Mesenchymal stem cell (in vitro differentiated cells and primary cell): Measurements from ENCODE around the gene PLK3.
A peak's percentile ranks its signal among the peaks of the same experiment; 100 is the strongest.
"Not testable (repeated sequence)": the region's sequence is repeated elsewhere in the genome, so short reads cannot be mapped to it uniquely, and the experiment has no call there.

ENCODE experiments used
- DNase-seq: peaks from one replicate; pipeline ENCODE4 v3.0.0-alpha.2; 2013
- H2AFZ ChIP-seq: one replicate; pipeline ENCODE4 v1.6.1; 2013; ENCODE audit warnings: low read depth, mild to moderate bottlenecking, control low read depth, inconsistent platforms, low read length, moderate library complexity
- H2AK5ac ChIP-seq: 2 replicates; pipeline ENCODE4 v1.6.1; 2013; ENCODE audit warnings: low read length, moderate library complexity, mild to moderate bottlenecking, inconsistent platforms; ENCODE audit not compliant: severe bottlenecking
- H2BK120ac ChIP-seq: one replicate; pipeline ENCODE4 v1.6.1; 2013; ENCODE audit warnings: low read depth, mild to moderate bottlenecking, inconsistent platforms, low read length, moderate library complexity
- H2BK12ac ChIP-seq, 2 experiments: one replicate each; pipeline ENCODE4 v1.6.1; 2013; ENCODE audit warnings: inconsistent platforms in 2 of 2, low read length in 2 of 2, mild to moderate bottlenecking in 2 of 2, moderate library complexity in 2 of 2, control low read depth in 1 of 2
- H2BK15ac ChIP-seq: one replicate; pipeline ENCODE4 v1.6.1; 2013; ENCODE audit warnings: mild to moderate bottlenecking, low read depth, inconsistent platforms; ENCODE audit not compliant: poor library complexity, severe bottlenecking
- H2BK5ac ChIP-seq: 2 replicates; pipeline ENCODE4 v1.6.1; 2013; ENCODE audit warnings: low read depth, mild to moderate bottlenecking, low read length, control low read depth, inconsistent platforms; ENCODE audit not compliant: poor library complexity, severe bottlenecking
- H3K14ac ChIP-seq, 2 experiments: one replicate each; pipeline ENCODE4 v1.6.1; 2013; ENCODE audit warnings: inconsistent platforms in 2 of 2, low read length in 2 of 2, control low read depth in 1 of 2, mild to moderate bottlenecking in 1 of 2, moderate library complexity in 1 of 2
- H3K18ac ChIP-seq, 2 experiments: one replicate each; pipeline ENCODE4 v1.6.1; 2013; ENCODE audit warnings: inconsistent platforms in 2 of 2, low read length in 2 of 2, control low read depth in 1 of 2, low read depth in 1 of 2, mild to moderate bottlenecking in 1 of 2
- H3K23ac ChIP-seq, 2 experiments: one replicate each; pipeline ENCODE4 v1.6.1; 2013; ENCODE audit warnings: inconsistent platforms in 2 of 2, low read length in 2 of 2, mild to moderate bottlenecking in 2 of 2, moderate library complexity in 2 of 2, control low read depth in 1 of 2
- H3K27ac ChIP-seq: 2 replicates; pipeline ENCODE4 v1.5.1; 2013; ENCODE audit warnings: mild to moderate bottlenecking, moderate library complexity, low read length, control low read depth, inconsistent platforms; ENCODE audit not compliant: poor library complexity, severe bottlenecking
- H3K27me3 ChIP-seq, 2 experiments: 2 replicates each; pipeline versions ENCODE4 v1.6.1 to v1.7.0; 2013; ENCODE audit warnings: low read length in 2 of 2, mild to moderate bottlenecking in 2 of 2, moderate library complexity in 2 of 2, control low read depth in 1 of 2, inconsistent platforms in 1 of 2; ENCODE audit not compliant: control insufficient read depth in 1 of 2, insufficient read depth in 1 of 2
- H3K36me3 ChIP-seq, 2 experiments: 2 replicates each; pipeline versions ENCODE4 v1.6.1 to v1.7.0; 2013; ENCODE audit warnings: low read length in 2 of 2, control low read depth in 1 of 2, inconsistent platforms in 1 of 2, low read depth in 1 of 2, mild to moderate bottlenecking in 1 of 2; ENCODE audit not compliant: insufficient read depth in 2 of 2, control insufficient read depth in 1 of 2
- H3K4ac ChIP-seq, 2 experiments: one replicate each; pipeline ENCODE4 v1.6.1; 2013; ENCODE audit warnings: inconsistent platforms in 2 of 2, low read length in 2 of 2, mild to moderate bottlenecking in 2 of 2, moderate library complexity in 2 of 2, control low read depth in 1 of 2, low read depth in 1 of 2
- H3K4me1 ChIP-seq: 2 replicates; pipeline ENCODE4 v1.6.1; 2013; ENCODE audit warnings: low read depth, low read length, control low read depth; ENCODE audit not compliant: control insufficient read depth, insufficient read depth
- H3K4me2 ChIP-seq: 2 replicates; pipeline ENCODE4 v1.6.1; 2013; ENCODE audit warnings: low read length, mild to moderate bottlenecking, inconsistent platforms; ENCODE audit not compliant: poor library complexity, severe bottlenecking
- H3K4me3 ChIP-seq, 2 experiments: 2 replicates each; pipeline versions ENCODE4 v1.5.1 to v1.7.0; 2013; ENCODE audit warnings: low read length in 2 of 2, mild to moderate bottlenecking in 2 of 2, control low read depth in 1 of 2, low read depth in 1 of 2; ENCODE audit not compliant: insufficient read depth in 1 of 2
- H3K79me1 ChIP-seq: replicated peaks from 2 replicates; pipeline ENCODE4 v1.6.1; 2013; ENCODE audit warnings: mild to moderate bottlenecking, control low read depth, low read length, inconsistent platforms; ENCODE audit not compliant: poor library complexity, severe bottlenecking
- H3K9ac ChIP-seq: 2 replicates; pipeline ENCODE4 v1.7.0; 2013; ENCODE audit warnings: mild to moderate bottlenecking, low read length, moderate library complexity
- H3K9me3 ChIP-seq: 2 replicates; pipeline ENCODE4 v1.7.0; 2013; ENCODE audit warnings: mild to moderate bottlenecking, low read length; ENCODE audit not compliant: control insufficient read depth
- H4K8ac ChIP-seq: one replicate; pipeline ENCODE4 v1.6.1; 2013; ENCODE audit warnings: inconsistent platforms, mild to moderate bottlenecking, low read length, moderate library complexity
- H4K91ac ChIP-seq: one replicate; pipeline ENCODE4 v1.6.1; 2013; ENCODE audit warnings: mild to moderate bottlenecking, low read length, inconsistent platforms
- WGBS: methylation state at CpG from one replicate; pipeline ENCODE4 v1.1.7; 2013; ENCODE audit warnings: mixed read lengths; 5-methylcytosine and 5-hydroxymethylcytosine counted together

PLK3 gene

DNA sequence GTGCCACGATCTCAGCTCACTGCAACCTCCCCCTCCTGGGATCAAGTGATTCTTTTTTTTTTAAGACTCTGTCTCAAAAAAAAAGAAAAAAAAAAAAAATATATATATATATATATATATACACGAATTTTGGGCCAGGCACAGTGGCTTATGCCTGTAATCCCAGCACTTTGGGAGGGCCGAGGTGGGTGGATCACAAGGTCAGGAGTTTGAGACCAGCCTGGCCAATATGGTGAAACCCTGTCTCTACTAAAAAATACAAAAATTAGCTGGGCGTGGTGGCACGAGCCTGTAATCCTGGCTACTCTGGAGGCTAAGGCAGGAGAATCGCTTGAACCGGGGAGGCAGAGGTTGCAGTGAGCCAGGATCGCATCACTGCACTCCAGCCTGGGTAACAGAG, 2.3 kb upstream of the PLK3 start:
- Histone ChIP-seq H3K4me1 (peaks cover 22% of the 10 kb centered on the region), H3K36me3 (peaks cover 11 to 12% of the 10 kb centered on the region in 2 experiments)
- DNase-seq, H3K23ac ChIP-seq, H2AFZ ChIP-seq, H2BK15ac ChIP-seq, H3K18ac ChIP-seq, H4K91ac ChIP-seq, H3K4ac ChIP-seq, H2AK5ac ChIP-seq, H3K4me2 ChIP-seq, H3K9me3 ChIP-seq, H3K79me1 ChIP-seq, H3K14ac ChIP-seq, H3K27me3 ChIP-seq, H3K27ac ChIP-seq, H3K9ac ChIP-seq, H2BK12ac ChIP-seq, H2BK120ac ChIP-seq, H3K4me3 ChIP-seq, H2BK5ac ChIP-seq, H4K8ac ChIP-seq: not testable (repeated sequence)
- WGBS, result 89% methylated on average over 7 of the region's 8 CpGs

DNA sequence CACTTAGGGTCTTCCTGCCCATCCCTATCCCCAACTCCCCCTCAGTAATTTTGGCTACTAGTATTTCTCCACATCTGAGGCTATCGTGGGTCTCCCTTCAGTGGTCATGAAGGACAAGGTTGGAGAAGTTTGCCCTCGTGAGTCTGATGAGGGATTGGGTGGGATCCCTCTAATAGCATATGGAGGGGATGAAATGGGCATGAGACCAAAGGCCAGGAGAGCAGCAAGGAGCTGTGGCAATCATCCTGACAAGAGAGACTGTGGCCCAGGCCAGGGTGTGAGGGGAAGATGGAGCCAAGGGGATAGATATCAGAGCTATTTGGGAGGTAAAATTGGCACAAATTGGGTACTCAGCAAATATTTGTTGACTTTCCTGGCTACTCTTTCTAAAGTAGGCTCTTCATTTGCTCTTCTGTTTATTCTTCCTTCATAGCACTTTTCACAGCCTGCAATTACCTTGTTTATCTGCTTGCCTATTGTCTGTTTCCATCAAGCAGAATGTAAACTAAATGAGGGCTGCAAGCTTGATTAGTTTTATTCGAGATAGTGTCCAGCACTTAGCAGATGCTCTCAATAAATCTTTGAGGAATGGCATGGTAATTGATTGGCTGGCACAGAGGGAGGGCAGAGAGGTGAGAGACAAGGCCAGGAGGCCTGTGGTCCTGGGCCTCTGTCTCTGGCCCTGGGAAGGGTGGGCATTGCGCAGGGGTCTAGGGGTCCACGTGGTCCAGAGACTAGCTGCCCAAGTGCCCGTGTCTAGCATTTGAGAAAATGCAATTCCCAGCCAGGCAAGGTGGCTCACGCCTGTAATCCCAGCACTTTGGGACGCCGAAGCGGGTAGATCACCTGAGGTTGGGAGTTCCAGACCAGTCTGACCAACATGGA, 1.5 kb upstream of the PLK3 start:
- 95% methylated on average over 10 of the region's 10 CpGs for WGBS

DNA sequence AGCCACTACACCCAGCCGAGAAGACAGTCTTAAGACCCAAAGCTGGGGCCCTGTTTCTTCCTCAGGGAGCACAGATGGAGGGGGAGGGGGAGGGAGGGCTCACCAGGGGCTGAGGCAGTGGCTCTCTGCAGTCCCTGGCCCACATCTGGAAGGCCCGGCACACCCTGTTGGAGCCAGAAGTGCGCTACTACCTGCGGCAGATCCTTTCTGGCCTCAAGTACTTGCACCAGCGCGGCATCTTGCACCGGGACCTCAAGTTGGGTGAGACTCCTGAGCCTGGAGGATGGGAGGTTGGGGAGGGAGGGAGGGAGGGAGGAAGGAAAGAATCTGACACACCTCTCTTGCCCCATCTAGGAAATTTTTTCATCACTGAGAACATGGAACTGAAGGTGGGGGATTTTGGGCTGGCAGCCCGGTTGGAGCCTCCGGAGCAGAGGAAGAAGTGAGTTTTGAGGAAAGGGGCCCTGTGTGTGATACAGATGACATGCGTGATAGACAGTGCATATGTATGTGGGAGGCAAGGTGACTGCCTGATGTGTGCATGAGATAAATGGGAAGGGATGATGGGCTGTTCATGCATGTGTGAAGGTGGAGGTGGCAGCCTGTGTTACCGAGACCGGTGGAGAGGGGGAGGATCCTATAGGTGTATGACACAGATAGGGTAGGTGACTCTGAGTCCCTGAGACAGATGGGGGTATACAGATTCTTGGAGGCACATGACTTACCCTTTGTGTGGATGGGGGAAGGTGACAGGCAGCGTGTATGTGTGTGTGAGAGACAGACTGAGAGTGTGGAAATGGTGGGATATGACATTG, 1.5 kb downstream of the PLK3 start:
- DNase-seq, result peak; percentile 38
- Histone ChIP-seq H2BK12ac (peak overlapping the region in 1 of 2 experiments; percentile 35), H3K9me3 (no peaks in the 10 kb centered on the region), H3K27ac (no peak overlapping the region), H2AK5ac (no peak overlapping the region), H3K4me3 (peak overlapping the region; percentile 47 to 90), H3K4me2 (peak overlapping the region; percentile 72), H3K23ac (peak overlapping the region in 1 of 2 experiments; percentile 10), H3K9ac (peak overlapping the region; percentile 94), H3K36me3 (peaks cover 49 to 50% of the 10 kb centered on the region in 2 experiments), H3K18ac (peak overlapping the region in 1 of 2 experiments; percentile 22), H3K4ac (peak overlapping the region in 1 of 2 experiments; percentile 47), H3K79me1 (peaks cover 7% of the 10 kb centered on the region), H2BK5ac (no peak overlapping the region), H4K8ac (no peak overlapping the region), H3K27me3 (no peaks in the 10 kb centered on the region), H4K91ac (no peak overlapping the region), H2AFZ (no peak overlapping the region), H3K4me1 (peaks cover 48% of the 10 kb centered on the region), H2BK120ac (no peak overlapping the region), H3K14ac (peak overlapping the region in 1 of 2 experiments; percentile 80), H2BK15ac (no peak overlapping the region)
- 71% methylated on average over 10 of the region's 13 CpGs for WGBS

More for the DNA sequence above, 1.5 kb upstream of the PLK3 start:
- no peak overlapping the region for H2BK5ac ChIP-seq
- H3K36me3 ChIP-seq, result peaks cover 20 to 21% of the 10 kb centered on the region in 2 experiments
- no peak overlapping the region for H4K91ac ChIP-seq
- H3K4me2 ChIP-seq, result no peak overlapping the region
- H3K27ac ChIP-seq, result peak overlapping the region; percentile 95
- no peaks in the 10 kb centered on the region for H3K27me3 ChIP-seq
- peak overlapping the region; percentile 88 for H3K9ac ChIP-seq
- DNase-seq, result no peak
- H2BK12ac ChIP-seq, result peak overlapping the region; percentile 28 to 98
- H2AK5ac ChIP-seq, result peak overlapping the region; percentile 69
- peaks cover 3% of the 10 kb centered on the region for H3K79me1 ChIP-seq
- peak overlapping the region; percentile 31 for H2BK15ac ChIP-seq
- H3K4me3 ChIP-seq, result no peak overlapping the region
- peak overlapping the region in 1 of 2 experiments; percentile 90 for H3K4ac ChIP-seq
- peak overlapping the region in 1 of 2 experiments; percentile 65 for H3K14ac ChIP-seq
- H2BK120ac ChIP-seq, result no peak overlapping the region
- H3K9me3 ChIP-seq, result no peaks in the 10 kb centered on the region
- H4K8ac ChIP-seq, result peak overlapping the region; percentile 51
- peaks cover 29% of the 10 kb centered on the region for H3K4me1 ChIP-seq
- no peak overlapping the region for H3K23ac ChIP-seq
- peak overlapping the region in 1 of 2 experiments; percentile 78 for H3K18ac ChIP-seq
- H2AFZ ChIP-seq, result no peak overlapping the region
